ENCODE measurements around the gene GCSAML.

DNA sequence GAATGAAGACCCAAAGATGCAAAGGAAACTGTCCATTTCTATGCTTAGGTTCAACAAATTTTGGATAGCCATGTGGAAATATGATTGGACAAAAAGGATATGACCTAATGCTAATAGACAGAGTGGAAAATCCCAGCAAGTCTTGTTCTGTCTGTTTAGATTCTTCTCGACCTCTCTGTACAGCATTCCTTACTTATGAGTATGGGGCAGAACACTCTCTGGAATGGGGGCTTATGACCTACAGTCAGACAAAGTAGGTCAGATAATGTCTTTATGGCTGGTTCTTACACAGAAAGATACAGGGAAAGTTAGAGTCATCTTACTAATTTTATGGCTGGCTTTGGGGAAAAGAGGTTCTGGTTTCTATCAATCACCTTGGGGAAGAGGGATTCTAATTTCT is 2.8 kb downstream of the GCSAML start:
- TF ChIP-seq, protein P1, sequence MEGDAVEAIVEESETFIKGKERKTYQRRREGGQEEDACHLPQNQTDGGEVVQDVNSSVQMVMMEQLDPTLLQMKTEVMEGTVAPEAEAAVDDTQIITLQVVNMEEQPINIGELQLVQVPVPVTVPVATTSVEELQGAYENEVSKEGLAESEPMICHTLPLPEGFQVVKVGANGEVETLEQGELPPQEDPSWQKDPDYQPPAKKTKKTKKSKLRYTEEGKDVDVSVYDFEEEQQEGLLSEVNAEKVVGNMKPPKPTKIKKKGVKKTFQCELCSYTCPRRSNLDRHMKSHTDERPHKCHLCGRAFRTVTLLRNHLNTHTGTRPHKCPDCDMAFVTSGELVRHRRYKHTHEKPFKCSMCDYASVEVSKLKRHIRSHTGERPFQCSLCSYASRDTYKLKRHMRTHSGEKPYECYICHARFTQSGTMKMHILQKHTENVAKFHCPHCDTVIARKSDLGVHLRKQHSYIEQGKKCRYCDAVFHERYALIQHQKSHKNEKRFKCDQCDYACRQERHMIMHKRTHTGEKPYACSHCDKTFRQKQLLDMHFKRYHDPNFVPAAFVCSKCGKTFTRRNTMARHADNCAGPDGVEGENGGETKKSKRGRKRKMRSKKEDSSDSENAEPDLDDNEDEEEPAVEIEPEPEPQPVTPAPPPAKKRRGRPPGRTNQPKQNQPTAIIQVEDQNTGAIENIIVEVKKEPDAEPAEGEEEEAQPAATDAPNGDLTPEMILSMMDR (IDR thresholded peaks at IDR 0.05) = no peak
- no peak for TF ChIP-seq POLR2A (IDR thresholded peaks at IDR 0.05)
